VCaP (cell line): ENCODE data around the gene HNRNPD.
"Not testable (repeated sequence)": the region's sequence is repeated elsewhere in the genome, so short reads cannot be mapped to it uniquely, and the experiment has no call there.

Experiments
- H3K27ac ChIP-seq: fragments of 450-650 bp; 2 replicates; pipeline ENCODE4 v1.5.1; 2017
- TF ChIP-seq, protein P1 (sequence below): fragments of 450-650 bp; conservative IDR thresholded peaks from 2 replicates; pipeline ENCODE4 v1.5.1; 2017; ENCODE audit warnings: mild to moderate bottlenecking, moderate library complexity

HNRNPD gene

DNA sequence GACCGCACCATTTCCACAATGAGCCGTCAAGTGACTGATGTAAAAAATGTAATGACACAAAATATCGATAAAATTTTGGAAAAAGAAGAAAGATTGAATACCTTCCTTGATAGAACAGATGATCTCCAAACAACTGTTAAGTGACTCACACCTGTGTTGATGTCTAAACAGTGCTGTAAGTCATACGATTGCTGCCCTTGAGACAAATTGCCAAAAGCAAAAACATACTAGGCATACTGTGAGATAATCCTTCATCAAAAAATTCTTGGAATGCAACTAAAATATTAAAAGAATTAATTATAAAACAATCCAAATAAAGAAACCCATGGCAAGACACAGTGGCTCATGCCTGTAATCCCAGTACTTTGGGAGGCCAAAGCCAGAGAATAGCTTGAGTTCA, 53.4 kb downstream of the HNRNPD start:
- TF ChIP-seq, protein P1, sequence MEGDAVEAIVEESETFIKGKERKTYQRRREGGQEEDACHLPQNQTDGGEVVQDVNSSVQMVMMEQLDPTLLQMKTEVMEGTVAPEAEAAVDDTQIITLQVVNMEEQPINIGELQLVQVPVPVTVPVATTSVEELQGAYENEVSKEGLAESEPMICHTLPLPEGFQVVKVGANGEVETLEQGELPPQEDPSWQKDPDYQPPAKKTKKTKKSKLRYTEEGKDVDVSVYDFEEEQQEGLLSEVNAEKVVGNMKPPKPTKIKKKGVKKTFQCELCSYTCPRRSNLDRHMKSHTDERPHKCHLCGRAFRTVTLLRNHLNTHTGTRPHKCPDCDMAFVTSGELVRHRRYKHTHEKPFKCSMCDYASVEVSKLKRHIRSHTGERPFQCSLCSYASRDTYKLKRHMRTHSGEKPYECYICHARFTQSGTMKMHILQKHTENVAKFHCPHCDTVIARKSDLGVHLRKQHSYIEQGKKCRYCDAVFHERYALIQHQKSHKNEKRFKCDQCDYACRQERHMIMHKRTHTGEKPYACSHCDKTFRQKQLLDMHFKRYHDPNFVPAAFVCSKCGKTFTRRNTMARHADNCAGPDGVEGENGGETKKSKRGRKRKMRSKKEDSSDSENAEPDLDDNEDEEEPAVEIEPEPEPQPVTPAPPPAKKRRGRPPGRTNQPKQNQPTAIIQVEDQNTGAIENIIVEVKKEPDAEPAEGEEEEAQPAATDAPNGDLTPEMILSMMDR = no peak
- no peak overlapping the region for H3K27ac ChIP-seq

DNA sequence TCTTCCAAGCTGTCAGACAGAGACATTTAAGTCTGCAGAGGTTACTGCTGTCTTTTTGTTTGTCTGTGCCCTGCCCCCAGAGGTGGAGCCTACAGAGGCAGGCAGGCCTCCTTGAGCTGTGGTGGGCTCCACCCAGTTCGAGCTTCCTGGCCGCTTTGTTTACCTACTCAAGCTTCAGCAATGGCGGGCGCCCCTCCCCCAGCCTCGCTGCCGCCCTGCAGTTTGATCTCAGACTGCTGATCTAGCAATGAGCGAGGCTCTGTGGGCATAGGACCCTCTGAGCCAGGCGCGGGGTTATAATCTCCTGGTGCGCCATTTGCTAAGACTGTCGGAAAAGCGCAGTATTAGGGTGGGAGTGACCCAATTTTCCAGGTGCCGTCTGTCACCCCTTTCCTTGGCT, 70.7 kb downstream of the HNRNPD start:
- H3K27ac ChIP-seq = not testable (repeated sequence)
